Measurements from ENCODE around the gene WFS1.

WFS1 gene

GRCh38 chr4:6228158-6229067 is 41.2 kb upstream of the WFS1 start:
- Histone ChIP-seq H3K27ac (no peak overlapping the region), H4K20me1 (no peaks in the 10 kb centered on the region), H3K27me3 (no peaks in the 10 kb centered on the region), H3K9ac (no peak overlapping the region), H3K4me2 (peak overlapping the region; percentile 72), H3K4me1 (peaks cover 66% of the 10 kb centered on the region), H3K36me3 (no peaks in the 10 kb centered on the region), H3K4me3 (no peak overlapping the region), H3K9me3 (no peaks in the 10 kb centered on the region)
- TF ChIP-seq Cebpa-rat (IDR thresholded peaks at IDR 0.05): no peak

DNA sequence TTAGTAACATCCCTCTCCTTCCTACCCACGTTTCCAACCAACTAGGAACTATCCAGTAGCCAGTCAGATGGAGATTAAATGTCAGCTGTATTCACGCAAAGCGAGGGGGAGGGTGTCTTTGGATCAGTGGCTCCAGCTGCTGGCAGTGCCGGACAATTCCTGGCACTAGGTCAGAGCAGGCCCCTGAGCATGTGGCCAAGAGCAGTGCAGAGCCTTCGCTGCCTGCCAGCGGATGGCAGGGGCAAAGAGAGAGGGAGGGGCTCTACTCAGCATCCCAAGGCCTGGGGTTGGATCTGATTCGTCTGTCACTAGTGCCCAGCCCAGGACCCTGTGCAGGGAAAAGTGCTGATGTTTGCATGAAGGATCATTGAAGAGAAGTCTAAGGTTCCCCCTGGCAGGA is 40.6 kb upstream of the WFS1 start:
- Histone ChIP-seq H3K27me3 (no peaks in the 10 kb centered on the region), H3K36me3 (no peaks in the 10 kb centered on the region), H3K9ac (no peak overlapping the region), H4K20me1 (no peaks in the 10 kb centered on the region), H3K4me3 (no peak overlapping the region), H3K9me3 (no peaks in the 10 kb centered on the region), H3K4me1 (peaks cover 72% of the 10 kb centered on the region), H3K27ac (no peak overlapping the region), H3K4me2 (peak overlapping the region; percentile 72; the same call in 1 of the 2 replicates)
- no peak for TF ChIP-seq Cebpa-rat (IDR thresholded peaks at IDR 0.05)

DNA sequence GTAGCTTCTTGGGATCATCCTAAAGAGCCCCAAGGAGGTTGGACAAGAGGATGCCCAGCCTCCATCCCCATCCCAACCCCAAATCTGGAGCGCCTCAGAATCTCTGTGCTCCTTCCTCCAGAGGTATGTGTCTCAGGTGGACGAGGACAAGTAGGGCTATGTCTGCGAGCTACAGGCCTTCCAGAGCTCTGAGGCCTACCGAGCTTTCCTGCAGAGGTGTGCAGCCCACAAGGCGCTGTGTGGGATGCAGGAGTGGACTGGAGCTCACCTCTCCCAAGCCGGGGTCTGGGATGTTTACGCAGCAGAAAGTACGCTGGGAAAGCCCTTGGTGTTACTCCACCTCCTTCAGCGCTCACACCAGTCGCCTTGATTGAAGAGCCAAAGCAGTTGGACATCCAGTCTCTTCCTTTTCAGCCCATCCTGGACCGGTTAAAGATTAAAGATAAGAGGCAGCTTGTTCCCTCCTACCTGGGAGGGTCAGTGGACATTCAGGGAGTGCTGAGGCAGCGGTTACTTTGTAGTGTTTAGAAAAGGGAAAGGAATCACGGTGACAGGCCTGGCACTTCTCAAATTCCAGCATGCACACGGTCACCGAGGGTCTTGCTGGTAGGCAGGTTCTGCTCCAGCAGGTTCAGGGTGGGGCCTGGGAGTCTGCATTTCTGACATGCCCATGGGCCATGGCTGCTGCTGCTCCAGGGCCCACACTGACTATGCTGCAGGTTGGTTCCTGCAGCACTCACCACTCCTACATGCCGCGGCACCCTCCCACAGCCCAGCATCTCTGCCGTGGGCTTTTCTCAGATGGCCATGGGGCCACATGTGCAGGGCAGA is 39.8 kb upstream of the WFS1 start:
- H3K36me3 ChIP-seq: no peaks in the 10 kb centered on the region
- peaks cover 80% of the 10 kb centered on the region for H3K4me1 ChIP-seq
- H3K4me2 ChIP-seq: peak overlapping the region; percentile 78
- no peak overlapping the region for H3K4me3 ChIP-seq
- no peaks in the 10 kb centered on the region for H4K20me1 ChIP-seq
- no peak overlapping the region for H3K9ac ChIP-seq
- no peak for TF ChIP-seq Cebpa-rat (IDR thresholded peaks at IDR 0.05)
- H3K9me3 ChIP-seq: no peaks in the 10 kb centered on the region
- no peak overlapping the region for H3K27ac ChIP-seq
- H3K27me3 ChIP-seq: no peaks in the 10 kb centered on the region

DNA sequence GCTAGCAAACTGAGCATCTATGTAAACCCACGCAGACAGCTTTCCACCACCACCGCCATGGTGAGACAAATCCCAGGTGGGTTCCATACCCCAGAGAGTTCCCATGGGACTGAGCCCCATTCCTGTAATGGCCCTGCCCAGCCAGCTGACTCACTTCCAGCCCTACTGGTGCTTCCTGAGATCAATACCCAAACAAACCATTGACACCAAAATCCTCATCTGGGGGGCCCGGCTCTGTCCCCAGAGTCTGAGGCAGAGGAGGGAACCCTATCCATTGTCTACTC is 39.2 kb upstream of the WFS1 start:
- Histone ChIP-seq H3K9me3 (no peaks in the 10 kb centered on the region), H3K4me3 (no peak overlapping the region), H3K36me3 (no peaks in the 10 kb centered on the region), H3K4me1 (peaks cover 86% of the 10 kb centered on the region), H3K27ac (no peak overlapping the region), H3K9ac (no peak overlapping the region), H4K20me1 (no peaks in the 10 kb centered on the region), H3K4me2 (peak overlapping the region; percentile 78), H3K27me3 (no peaks in the 10 kb centered on the region)
- no peak for TF ChIP-seq Cebpa-rat (IDR thresholded peaks at IDR 0.05)

- Histone ChIP-seq H3K4me1 (peaks cover 90% of the 10 kb centered on the region), H3K9me3 (no peaks in the 10 kb centered on the region), H3K27me3 (no peaks in the 10 kb centered on the region), H3K4me3 (no peak overlapping the region), H3K9ac (no peak overlapping the region), H3K36me3 (no peaks in the 10 kb centered on the region), H4K20me1 (no peaks in the 10 kb centered on the region), H3K4me2 (peak overlapping the region; percentile 78), H3K27ac (no peak overlapping the region; the same call in 1 of the 2 replicates)
- TF ChIP-seq Cebpa-rat (IDR thresholded peaks at IDR 0.05): no peak
These were observed 38.6 kb upstream of the WFS1 start for GRCh38 chr4:6230827-6231662.

GRCh38 chr4:6231663-6232165 is 37.9 kb upstream of the WFS1 start:
- Histone ChIP-seq H3K9me3 (no peaks in the 10 kb centered on the region), H3K27me3 (no peaks in the 10 kb centered on the region), H3K27ac (no peak overlapping the region), H4K20me1 (no peaks in the 10 kb centered on the region), H3K4me1 (peaks cover 89% of the 10 kb centered on the region), H3K36me3 (no peaks in the 10 kb centered on the region), H3K4me2 (no peak overlapping the region), H3K9ac (no peak overlapping the region), H3K4me3 (no peak overlapping the region)
- TF ChIP-seq Cebpa-rat (IDR thresholded peaks at IDR 0.05): no peak

GRCh38 chr4:6232836-6233785 is 36.5 kb upstream of the WFS1 start:
- H3K4me2 ChIP-seq: peak overlapping the region; percentile 79
- H3K9me3 ChIP-seq: no peaks in the 10 kb centered on the region
- H3K36me3 ChIP-seq: no peaks in the 10 kb centered on the region
- no peaks in the 10 kb centered on the region for H3K27me3 ChIP-seq
- peak overlapping the region; percentile 15; the same call in 1 of the 2 replicates for H3K27ac ChIP-seq
- no peak overlapping the region for H3K4me3 ChIP-seq
- no peaks in the 10 kb centered on the region for H4K20me1 ChIP-seq
- H3K4me1 ChIP-seq: peaks cover 85% of the 10 kb centered on the region
- H3K9ac ChIP-seq: no peak overlapping the region
- no peak for TF ChIP-seq Cebpa-rat (IDR thresholded peaks at IDR 0.05)

DNA sequence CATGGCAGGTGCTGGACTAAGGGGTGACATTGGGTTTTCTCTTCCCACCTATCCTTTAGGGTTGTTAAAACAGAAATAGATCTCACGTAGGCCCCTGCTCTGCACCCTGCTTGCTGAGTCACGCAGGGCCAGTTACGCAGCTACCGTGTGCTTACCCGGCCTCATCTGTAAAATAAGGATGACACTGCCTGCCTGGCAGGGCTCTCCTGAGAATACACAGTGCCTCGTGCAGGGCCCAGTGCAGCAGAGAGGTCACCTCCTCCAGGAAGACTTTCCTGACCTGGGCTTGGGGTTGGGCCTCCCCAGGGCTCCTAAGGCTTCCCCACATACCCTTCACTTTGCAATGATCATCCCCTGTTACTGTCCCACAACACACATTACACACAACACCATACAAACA is 35.7 kb upstream of the WFS1 start:
- H3K4me2 ChIP-seq: peak overlapping the region; percentile 79
- peaks cover 76% of the 10 kb centered on the region for H3K4me1 ChIP-seq
- H3K27ac ChIP-seq: peak overlapping the region; percentile 15
- no peaks in the 10 kb centered on the region for H3K36me3 ChIP-seq
- no peak overlapping the region for H3K4me3 ChIP-seq
- no peak overlapping the region for H3K9ac ChIP-seq
- no peaks in the 10 kb centered on the region for H3K9me3 ChIP-seq
- TF ChIP-seq Cebpa-rat (IDR thresholded peaks at IDR 0.05): no peak
- H4K20me1 ChIP-seq: no peaks in the 10 kb centered on the region
- no peaks in the 10 kb centered on the region for H3K27me3 ChIP-seq
